Endodermal cell (in vitro differentiated cells): Measurements from ENCODE around the gene SYT1. TPM values are rescaled to one million over a fixed set of nuclear protein-coding genes. Genes with fewer than 3 reads are reported as not detected.

ENCODE experiments used
- DNase-seq: peaks from one replicate; pipeline ENCODE4 v3.0.0-alpha.2; 2017
- H3K27ac ChIP-seq: 2 replicates; pipeline ENCODE4 v1.5.1; 2013; ENCODE audit warnings: mild to moderate bottlenecking, low read depth, low read length, moderate library complexity
- H3K27me3 ChIP-seq: 2 replicates; pipeline ENCODE4 v1.6.1; 2013; ENCODE audit warnings: mild to moderate bottlenecking, low read length, moderate library complexity; ENCODE audit not compliant: insufficient read depth, control insufficient read depth, poor library complexity, severe bottlenecking
- H3K36me3 ChIP-seq: 2 replicates; pipeline ENCODE4 v1.7.0; 2013; ENCODE audit warnings: mild to moderate bottlenecking, low read length, moderate library complexity; ENCODE audit not compliant: control insufficient read depth, insufficient read depth
- H3K4me1 ChIP-seq: one replicate; pipeline ENCODE4 v1.7.0; 2013; ENCODE audit warnings: low read length; ENCODE audit not compliant: control insufficient read depth, insufficient read depth
- H3K4me3 ChIP-seq: 2 replicates; pipeline ENCODE4 v1.5.1; 2013; ENCODE audit warnings: mild to moderate bottlenecking, low read length, moderate library complexity
- H3K9ac ChIP-seq: 2 replicates; pipeline ENCODE4 v1.6.1; 2013; ENCODE audit warnings: mild to moderate bottlenecking, low read length, moderate library complexity; ENCODE audit not compliant: poor library complexity, severe bottlenecking; ENCODE audit errors: extremely low read depth
- H3K9me3 ChIP-seq: 2 replicates; pipeline ENCODE4 v1.6.1; 2013; ENCODE audit warnings: mild to moderate bottlenecking, low read length, moderate library complexity; ENCODE audit not compliant: control insufficient read depth
- H3K27ac Mint-ChIP-seq: 2 replicates; pipeline ENCODE4 v1.8.0; 2020; ENCODE audit warnings: mixed read lengths
- H3K27me3 Mint-ChIP-seq: 2 replicates; pipeline ENCODE4 v1.8.0; 2021; ENCODE audit warnings: mild to moderate bottlenecking, mixed read lengths; ENCODE audit not compliant: insufficient read depth
- H3K36me3 Mint-ChIP-seq: 2 replicates; pipeline ENCODE4 v1.8.0; 2020; ENCODE audit warnings: low read depth, mixed read lengths
- H3K4me1 Mint-ChIP-seq: 2 replicates; pipeline ENCODE4 v1.8.0; 2020; ENCODE audit warnings: mixed read lengths
- H3K4me3 Mint-ChIP-seq: 2 replicates; pipeline ENCODE4 v1.8.0; 2020; ENCODE audit warnings: mild to moderate bottlenecking, moderate library complexity, mixed read lengths
- H3K9me3 Mint-ChIP-seq: 2 replicates; pipeline ENCODE4 v1.8.0; 2020; ENCODE audit warnings: mild to moderate bottlenecking, mixed read lengths
- CTCF ChIP-seq: fragments of 200-600 bp; sonication (generic); conservative IDR thresholded peaks from 2 replicates; pipeline ENCODE4 v1.5.0; 2021; ENCODE audit warnings: antibody characterized with exemption, mild to moderate bottlenecking
- WGBS, 2 experiments: methylation state at CpG; one replicate each; pipeline versions ENCODE4 v1.1.5 to v1.1.7; 2013; ENCODE audit warnings: missing lambda C conversion rate in 2 of 2, mixed read lengths in 1 of 2; ENCODE audit not compliant: insufficient coverage in 1 of 2, insufficient read length in 1 of 2; 5-methylcytosine and 5-hydroxymethylcytosine counted together
- total RNA-seq, 2 donors: library from RNA; stranded (reverse); fragmentation: NEBNext Ultra II Directional in 1 of 2; extraction: Animal tissue kit (Norgen Biotek cat#: 25700) in 1 of 2; gene quantifications; 2 replicates in 1 of 2; 3 replicates in 1 of 2; pipeline ENCODE4 v1.2.1, GENCODE V29; 2021

The SYT1 gene
- total RNA-seq, 2 donors from 2014 or later = 6.8 to 10.7 TPM

DNA sequence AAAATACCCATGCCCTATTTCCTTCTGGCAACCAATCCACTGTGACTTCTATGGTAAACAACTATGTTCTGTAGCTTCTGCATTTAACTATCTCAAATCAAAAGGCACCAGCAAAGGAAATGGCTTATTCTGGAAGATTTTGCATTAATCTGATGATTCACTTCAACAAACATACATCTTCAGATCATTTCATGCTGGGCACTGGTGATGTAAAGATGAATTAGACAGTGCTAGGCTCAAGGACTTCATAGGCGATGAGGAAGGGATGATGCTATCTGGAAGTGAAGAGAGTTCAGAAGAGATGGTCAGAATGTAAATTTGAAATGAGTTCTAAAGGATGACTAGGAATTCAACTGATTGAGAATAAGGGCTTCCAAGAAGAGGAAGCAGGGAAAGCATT, 462.9 kb downstream of the SYT1 start:
- no peaks in the 10 kb centered on the region for H3K27me3 ChIP-seq
- Mint-ChIP-seq H3K9me3 (no peaks in the 10 kb centered on the region), H3K4me1 (peaks cover 23% of the 10 kb centered on the region), H3K4me3 (no peak overlapping the region), H3K36me3 (no peaks in the 10 kb centered on the region), H3K27ac (no peak overlapping the region), H3K27me3 (no peaks in the 10 kb centered on the region)
- 91 to 100% methylated on average over 1 of the region's 1 CpG for WGBS, 2 experiments
- no peaks in the 10 kb centered on the region for H3K36me3 ChIP-seq
- H3K4me3 ChIP-seq = no peak overlapping the region
- TF ChIP-seq CTCF = no peak
- DNase-seq = no peak
- no peaks in the 10 kb centered on the region for H3K4me1 ChIP-seq
- H3K9me3 ChIP-seq = no peaks in the 10 kb centered on the region
- no peak overlapping the region for H3K27ac ChIP-seq
- H3K9ac ChIP-seq = no peak overlapping the region

GRCh38 chr12:79329933-79330332, 465.4 kb downstream of the SYT1 start:
- H3K9ac ChIP-seq = no peak overlapping the region
- no peak overlapping the region for H3K4me3 Mint-ChIP-seq
- H3K27ac Mint-ChIP-seq = no peak overlapping the region
- 84% methylated on average over 2 of the region's 2 CpGs; no CpG with 5 or more reads in 1 of the 2 experiments for WGBS, 2 experiments
- H3K9me3 ChIP-seq = no peaks in the 10 kb centered on the region
- H3K27me3 ChIP-seq = no peaks in the 10 kb centered on the region
- no peak overlapping the region for H3K4me3 ChIP-seq
- H3K4me1 ChIP-seq = no peaks in the 10 kb centered on the region
- H3K27ac ChIP-seq = no peak overlapping the region
- H3K36me3 Mint-ChIP-seq = no peaks in the 10 kb centered on the region
- no peaks in the 10 kb centered on the region for H3K27me3 Mint-ChIP-seq
- DNase-seq = no peak
- H3K9me3 Mint-ChIP-seq = no peaks in the 10 kb centered on the region
- peaks cover 7% of the 10 kb centered on the region for H3K4me1 Mint-ChIP-seq
- no peaks in the 10 kb centered on the region for H3K36me3 ChIP-seq
- TF ChIP-seq CTCF = no peak

DNA sequence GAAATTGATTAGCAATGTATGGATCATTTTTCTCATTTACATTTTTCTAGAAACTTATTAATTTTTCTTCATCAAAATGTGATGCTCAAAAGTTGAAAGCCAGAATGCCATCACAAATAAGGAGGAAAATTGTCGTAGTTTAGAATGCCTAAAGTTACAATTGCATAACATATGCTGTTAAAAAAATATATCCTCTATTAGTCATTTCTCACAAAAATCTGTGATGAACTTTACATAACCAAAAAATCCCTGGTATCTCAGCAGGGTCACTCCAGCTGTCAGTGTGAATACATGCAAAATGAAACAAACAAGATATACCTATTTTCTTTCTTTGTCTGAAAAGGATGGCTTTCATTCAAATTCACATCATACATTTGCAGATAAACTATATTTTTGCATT, 467.3 kb downstream of the SYT1 start:
- H3K27ac Mint-ChIP-seq = no peak overlapping the region
- TF ChIP-seq CTCF = no peak
- no CpG with 5 or more reads among the region's 1 CpG for WGBS, 2 experiments
- H3K36me3 Mint-ChIP-seq = no peaks in the 10 kb centered on the region
- no peaks in the 10 kb centered on the region for H3K27me3 Mint-ChIP-seq
- Histone ChIP-seq H3K27me3 (no peaks in the 10 kb centered on the region), H3K4me1 (no peaks in the 10 kb centered on the region), H3K27ac (no peak overlapping the region), H3K36me3 (no peaks in the 10 kb centered on the region), H3K4me3 (no peak overlapping the region), H3K9me3 (no peaks in the 10 kb centered on the region), H3K9ac (no peak overlapping the region)
- no peak for DNase-seq
- no peaks in the 10 kb centered on the region for H3K4me1 Mint-ChIP-seq
- H3K4me3 Mint-ChIP-seq = no peak overlapping the region
- H3K9me3 Mint-ChIP-seq = no peaks in the 10 kb centered on the region
